HG03045 (cell line): ENCODE results near the gene VPS39.

Experiments
- ATAC-seq: cut with Tn5 transposase; IDR thresholded peaks from one replicate; pipeline ENCODE4 v1.9.1; 2021; ENCODE audit warnings: mild to moderate bottlenecking, moderate library complexity; ENCODE audit not compliant: unreplicated experiment

The VPS39 gene

DNA sequence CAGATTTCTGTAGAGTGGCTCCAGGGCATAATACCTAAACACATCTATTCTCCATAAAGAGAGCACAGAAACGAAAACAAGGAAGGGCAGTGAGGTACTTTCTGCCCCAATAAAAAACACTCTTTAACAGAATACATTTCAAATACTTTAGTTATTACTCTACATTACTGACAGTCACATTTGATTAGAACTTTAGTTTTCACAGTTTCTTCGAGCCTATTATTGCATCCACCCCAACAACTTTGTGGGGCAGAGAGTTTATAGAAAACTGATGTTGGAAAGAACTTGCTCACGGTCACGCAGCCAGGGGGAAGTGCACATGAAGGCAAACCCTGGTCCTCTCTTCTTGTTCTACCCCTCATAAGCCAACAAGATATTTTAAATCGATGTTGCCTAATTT lies 9.0 kb downstream of the VPS39 start:
- ATAC-seq, result no peak

DNA sequence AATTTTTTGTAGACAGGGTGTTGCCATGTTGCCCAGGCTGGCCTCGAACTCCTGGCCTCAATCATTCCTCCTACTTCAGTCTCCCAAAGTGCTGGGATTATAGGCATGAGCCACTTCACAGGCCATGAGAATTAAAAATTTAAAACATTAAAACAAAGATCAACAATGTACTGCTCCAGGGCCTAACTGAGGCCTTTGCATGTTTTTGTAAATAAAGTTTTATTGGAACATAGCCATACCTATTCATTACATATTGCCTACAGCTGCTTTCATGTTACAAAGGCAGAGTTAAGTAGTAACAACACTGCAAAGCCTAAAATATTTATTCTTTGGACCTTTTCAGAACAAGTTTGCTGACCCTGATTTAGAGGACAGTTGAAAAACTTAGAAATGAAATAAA lies 9.6 kb downstream of the VPS39 start:
- no peak for ATAC-seq

DNA sequence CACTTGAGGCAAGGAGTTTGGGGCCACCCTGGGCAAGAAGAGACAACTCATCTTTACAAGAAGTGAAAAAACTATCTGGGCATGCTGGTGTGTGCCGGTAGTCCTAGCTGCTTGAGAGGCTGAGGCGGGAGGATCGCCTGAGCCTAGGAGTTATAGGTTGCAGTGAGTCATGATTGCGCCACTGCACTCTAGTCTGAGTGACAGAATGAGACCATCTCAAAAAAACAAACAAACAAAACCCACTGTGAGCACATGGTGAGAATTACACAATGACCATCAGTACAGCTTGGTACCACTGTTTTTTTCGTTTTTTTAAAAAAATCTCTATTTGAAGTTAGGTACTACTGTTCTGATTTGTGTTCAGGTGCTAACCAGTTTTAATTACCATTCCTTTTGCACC lies 13.6 kb downstream of the VPS39 start:
- no peak for ATAC-seq

DNA sequence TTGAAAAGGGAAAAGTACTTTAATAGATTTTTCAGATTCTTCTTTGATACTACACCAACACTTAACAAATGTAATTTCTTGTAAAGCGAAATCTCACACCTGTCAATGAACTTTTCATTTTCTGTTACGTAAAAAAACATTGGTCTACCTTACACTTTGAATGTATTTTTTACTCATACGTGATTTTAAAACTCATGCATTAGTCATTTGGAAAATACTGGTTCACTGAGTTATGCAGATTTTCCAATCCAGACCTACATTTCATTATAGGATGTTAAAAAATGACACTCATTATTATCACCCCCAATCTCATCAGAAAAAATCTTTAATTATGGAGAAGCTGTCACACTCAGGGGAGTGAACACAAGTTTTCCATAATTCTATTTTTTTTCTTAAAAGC lies 14.7 kb downstream of the VPS39 start:
- no peak for ATAC-seq

DNA sequence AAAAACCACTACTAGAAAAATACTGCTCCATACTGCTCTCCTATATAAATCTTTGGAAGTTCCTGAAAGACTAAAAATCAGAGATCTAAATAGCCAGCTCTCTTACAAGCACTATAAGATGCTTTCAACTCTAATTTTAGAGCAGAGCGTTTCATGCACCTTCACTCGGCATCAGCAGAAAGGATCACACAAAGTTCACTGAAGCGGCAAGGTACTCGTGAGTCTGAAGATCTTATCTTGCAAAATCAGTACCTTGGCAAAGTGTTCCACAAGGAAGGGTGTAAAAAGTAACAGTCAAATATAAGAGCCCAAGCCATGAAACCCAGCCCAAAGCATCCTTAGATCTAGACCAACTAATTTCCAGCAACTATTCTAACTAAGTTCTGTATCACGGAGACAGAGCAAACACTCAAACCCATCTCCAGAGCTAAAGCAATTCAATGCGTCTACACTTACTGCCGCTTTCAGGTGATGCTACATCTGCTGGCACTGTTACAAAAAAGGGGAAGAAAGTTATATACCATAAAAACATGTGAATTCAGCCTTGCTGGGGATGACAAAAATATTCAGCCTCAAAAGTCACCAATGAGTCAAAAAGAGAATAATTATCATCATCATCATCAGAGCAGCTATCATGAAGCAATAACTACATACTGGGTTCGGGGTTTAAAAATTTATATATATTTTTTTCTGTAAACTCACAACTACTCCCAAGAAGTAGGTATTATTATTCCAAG lies 16.3 kb downstream of the VPS39 start:
- ATAC-seq, result no peak

DNA sequence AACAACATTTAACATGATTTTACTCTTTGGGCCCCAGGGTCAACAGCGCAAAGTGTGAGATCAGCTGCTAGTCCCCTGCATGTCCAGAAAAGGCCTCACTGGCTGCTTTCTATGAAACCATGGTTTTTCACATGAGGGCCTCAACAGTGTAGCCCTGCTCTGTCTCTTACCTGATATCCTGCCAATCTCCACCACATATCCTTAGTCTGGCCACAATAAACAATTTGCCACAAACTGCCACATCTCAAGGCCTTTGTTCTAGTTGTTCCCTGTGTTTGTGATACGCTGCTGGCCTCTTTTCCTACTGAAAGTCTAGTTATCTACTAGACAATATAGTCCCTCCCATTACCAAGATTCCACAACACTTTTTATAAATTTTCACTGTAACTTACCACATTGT lies 17.7 kb downstream of the VPS39 start:
- no peak for ATAC-seq

DNA sequence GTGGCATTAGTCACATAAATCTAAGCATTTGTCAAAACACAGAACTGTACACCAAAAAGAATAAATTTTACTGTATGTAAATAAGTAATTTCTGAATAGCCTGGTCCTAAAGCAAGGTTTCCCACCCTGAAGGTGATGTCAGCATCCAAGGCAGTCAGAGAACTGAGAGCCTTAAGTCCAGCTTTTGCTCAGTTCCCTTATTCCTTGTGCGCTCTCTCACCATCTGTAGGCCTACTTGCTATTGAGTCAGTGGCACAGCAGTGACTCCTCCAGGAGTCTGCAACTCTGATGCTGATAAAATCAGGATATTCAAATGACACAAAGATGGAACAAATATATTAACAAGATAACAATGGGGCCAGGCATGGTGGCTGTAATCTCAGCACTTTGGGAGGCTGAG lies 22.3 kb downstream of the VPS39 start:
- no peak for ATAC-seq

DNA sequence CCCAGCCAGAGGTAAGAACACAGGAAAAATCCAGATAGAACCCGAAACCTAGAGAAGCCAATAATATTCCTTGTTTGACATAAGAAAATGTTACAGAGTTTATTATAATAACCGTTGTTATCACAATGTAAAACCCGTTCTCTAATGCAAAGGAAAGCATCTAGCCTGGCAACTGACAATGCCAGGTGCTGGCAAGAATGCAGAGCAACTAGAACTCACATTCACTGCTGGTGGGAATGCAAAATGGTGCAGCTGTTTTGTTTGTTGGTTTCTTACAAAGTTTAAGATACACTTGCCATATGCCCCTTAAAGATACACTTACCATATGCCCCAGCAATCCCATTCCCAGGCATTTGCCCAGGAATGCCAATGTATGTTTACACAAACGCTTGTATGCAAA lies 23.4 kb downstream of the VPS39 start:
- ATAC-seq, result no peak

DNA sequence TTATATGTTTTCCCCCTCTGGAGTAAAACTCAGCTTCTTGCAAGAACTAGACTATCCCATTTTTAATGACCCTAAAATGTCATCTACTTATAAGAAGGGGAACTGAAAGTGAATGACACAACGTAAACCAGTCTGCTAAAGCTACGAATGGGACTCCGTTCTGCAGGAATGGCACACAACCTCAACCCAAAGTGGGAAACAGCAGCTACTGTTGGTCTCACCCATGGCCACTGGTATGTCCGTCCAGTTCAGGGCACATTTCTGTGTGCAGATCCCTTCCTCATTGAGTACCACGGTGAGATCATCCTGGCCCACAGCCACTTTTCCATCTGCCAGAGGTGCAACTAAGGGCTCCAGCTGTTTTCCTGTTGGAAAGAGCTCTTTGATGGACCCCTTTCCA lies 23.8 kb downstream of the VPS39 start:
- no peak for ATAC-seq

DNA sequence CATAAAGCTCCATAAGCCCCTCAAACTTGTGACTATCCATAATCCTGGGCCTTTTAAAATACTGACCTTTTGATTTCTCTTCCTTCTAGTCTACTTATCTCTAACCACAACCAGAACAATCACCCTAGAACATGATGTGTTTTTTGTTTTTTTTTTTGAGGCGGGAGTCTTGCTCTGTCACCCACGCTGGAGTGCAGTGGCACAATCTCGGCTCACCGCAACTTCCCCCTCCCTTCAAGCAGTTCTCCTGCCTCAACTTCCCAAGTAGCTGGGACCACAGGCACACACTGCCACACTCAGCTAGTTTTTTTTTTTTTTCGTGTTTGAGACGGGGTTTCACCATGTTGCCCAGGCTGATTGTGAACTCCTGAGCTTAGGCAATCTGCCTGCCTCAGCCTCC lies 25.1 kb downstream of the VPS39 start:
- no peak for ATAC-seq

DNA sequence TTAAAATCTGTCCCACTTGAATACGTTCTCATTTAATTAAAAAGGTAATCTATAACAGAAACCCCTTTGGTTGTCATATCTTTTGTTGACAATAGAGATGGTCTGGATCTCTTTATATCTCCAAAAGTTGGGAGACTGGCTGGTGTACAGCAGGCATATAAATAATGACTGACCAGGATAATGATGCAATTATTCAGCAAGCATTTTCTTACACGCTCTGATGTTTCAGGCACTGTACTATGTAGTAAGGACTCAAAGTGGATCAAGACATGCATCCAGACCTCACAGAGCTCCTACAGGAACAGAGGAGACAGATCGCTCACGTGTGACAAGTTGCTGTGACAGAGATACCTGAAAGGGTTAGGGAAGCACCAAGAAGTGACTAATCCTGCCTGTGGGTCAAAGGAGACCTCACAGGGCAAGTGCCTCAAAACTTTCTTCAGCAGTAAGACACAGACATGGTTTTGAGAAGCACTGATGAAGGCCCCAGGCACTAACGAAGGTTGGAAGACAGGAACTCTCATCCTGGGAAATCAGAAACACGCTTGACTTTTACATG lies 25.7 kb downstream of the VPS39 start:
- no peak for ATAC-seq

DNA sequence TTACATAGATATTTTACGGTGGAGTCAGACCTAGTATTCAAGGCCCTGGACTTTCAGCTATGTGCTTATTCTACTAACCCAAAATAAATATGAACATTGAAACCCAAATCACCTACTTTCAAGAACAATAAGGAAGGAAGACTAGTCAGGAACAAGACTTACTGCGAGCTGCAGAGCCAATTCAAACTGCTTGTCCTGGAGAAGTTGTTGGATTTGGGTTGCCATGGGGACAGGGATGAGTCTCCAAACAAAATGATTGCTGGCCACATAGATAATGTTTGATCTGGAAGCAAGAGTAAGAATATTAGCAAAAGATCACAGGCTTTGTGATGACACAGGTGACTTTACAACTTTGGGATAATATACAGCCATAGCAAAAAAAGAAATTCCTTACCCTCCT lies 30.0 kb downstream of the VPS39 start:
- no peak for ATAC-seq

DNA sequence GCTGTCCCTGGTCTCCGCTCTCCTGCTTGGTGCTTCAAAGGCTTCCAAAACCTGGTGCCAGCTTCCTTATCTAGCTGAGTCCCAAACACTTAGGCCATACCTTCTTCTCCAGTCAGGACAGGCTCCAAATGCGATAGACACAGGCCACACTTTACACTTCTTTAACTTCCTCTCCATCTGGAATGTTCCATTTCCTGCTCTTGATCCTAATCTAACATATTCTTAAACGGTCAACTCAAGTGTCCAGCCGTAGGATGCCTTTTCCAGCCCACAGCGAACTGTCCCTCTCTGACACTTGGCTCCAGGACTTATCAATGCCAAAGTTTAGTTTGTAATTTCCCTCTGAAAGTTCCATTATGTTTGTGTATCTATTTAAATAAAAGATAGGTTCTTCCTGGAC lies 32.4 kb downstream of the VPS39 start:
- ATAC-seq, result no peak

DNA sequence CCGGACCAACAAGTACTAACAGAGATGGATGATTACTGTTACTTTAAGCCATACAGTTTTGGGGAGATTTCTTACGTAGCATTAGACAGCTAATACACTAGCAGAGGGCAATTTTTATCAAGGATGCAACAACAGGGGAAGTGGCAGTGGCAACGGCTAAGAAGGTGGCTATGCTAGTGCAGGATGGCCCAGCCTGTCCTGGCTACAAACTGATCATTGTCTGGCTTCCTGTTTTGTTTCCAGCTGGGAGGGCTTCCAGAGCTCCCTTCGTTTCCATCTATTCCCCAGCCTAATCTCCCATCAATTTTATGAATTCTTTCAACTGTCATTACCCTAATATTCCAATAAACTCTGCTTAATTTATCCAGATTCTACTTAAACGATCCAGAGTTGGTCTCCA lies 35.6 kb downstream of the VPS39 start:
- ATAC-seq, result no peak

DNA sequence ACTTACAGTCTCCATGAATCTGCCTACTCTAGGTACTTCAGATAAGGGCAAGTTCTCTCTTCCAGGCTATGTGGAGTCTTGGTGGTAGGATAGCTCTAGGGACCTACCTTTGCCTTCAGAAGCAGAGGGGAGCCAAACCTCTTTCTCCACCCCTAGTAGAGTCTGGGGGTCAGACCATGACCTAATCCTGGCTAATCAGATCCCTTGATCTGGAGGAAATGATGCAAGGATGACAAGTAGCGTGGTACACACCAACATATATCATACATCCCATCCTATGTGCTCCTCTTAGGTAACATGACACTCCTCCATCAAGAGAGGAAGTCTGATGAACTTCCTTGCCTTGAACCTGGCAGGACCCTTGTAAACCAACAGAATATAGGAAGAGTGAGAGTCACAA lies 36.3 kb downstream of the VPS39 start:
- ATAC-seq, result no peak

DNA sequence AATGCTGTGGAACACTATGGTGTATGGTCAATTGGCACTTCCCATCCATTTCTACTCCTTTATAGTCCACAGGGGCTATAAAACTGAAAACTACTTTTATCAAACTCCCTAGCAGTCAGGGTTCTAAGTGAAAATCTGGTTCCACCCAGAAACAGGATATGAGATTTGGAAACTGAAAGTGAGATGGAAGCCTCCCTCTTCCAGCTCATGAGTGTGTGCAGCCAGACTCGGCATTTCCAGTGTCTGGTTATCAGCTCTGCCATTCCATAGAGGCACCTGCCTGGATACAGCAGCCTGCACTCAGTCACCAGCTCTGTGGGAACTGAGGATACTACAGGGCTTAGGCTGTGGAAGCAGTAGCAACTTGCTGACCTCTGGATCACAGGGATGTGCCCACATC lies 37.0 kb downstream of the VPS39 start:
- no peak for ATAC-seq

DNA sequence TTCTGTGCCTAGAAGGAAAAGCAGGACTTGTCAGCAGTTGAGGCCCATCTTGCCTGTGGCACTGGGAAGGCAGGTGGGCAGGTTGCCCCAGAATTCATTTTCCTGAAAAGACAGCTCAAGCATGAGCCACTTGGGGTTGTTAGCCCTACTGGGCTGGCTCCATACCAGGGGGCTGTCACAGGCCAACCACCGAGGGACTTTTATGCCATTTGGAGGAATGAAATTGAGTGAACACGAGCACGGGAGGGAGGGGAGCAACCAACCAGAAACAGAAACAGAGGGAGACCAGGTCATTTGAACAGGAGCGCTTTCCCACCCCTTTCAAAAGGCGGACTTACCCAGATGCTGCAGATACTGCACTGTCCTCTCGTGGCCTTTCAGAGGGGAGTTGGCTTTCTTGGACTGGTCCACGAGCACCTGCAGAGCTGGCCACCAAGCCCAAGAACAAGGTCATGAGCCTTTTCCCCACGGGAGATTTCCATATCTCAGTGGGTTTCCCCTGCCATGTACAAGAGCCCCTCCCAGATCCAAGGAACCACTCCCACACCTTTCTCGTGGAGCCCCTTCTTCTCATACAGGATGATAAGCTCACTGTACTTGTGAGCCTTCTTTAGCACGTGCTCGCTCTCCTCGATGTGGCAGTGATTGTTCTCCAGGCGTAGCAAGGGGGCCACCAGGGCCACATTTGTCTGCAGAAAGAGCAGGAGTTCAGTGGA lies 41.7 kb downstream of the VPS39 start:
- ATAC-seq, result no peak

DNA sequence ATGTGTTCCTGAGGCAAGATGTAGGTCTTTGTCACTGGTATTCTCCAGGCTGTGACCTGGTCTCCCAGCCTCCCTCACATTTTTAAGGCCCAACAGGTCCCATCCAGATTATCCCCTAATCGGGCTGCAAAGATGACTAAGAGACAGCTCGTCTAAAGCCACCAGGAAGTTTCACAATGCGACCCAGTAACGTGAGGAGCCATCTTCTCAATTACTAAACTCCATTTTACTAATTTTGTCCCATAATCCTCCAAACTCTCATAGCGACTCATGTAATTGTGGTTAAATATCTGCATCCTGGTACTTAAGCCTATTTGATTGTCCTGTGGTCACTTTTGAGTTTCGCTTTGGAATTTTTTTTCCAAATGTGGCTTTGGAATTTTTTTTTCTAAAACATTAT lies 43.0 kb downstream of the VPS39 start:
- no peak for ATAC-seq

DNA sequence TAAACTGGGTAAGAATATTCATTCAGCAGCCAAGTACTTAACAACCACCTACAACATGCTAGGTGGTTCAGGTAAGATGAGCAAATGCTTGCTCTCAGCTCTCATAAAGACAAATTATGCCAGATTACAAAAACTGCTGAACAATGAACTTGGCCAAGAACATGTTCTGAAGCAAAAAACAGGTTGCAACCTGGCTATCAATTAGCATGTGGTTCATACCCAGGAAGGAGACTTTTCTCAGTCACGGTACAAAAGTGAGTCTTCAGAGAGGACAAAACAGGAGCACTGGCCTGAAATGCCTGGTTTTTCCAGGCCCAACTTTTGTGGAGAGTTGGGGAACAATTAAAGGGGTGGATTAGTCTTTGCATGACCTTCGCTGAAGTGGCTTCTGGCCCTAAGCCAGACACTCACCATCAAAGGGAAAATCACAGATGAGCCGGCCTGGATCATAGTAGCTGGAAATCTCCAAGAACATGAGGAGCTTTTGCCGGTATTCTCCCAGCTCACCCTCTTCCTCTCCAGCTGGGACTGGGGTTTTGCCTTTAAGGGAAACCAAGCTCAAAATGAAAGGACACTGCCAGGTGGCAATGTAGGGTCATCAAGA lies 44.1 kb downstream of the VPS39 start:
- no peak for ATAC-seq

DNA sequence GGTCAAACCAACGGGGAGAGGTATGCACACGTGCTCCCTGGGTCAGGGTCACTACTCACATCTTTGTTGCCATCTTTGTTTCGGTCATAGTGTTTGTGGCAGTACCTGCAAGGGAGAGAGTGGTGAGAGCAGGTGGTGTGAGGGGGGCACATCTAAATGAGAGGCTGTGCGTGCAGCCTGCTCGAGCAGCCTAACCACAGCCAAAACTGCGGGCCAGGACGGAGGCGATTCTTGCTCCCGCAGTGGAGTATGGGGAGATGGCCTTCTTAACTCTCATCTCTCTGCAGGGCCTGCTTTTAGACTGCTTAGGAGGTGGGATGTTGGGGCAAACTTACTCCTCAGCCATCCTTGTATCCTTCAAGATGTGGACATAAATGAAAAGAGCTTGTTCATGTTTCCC lies 44.8 kb downstream of the VPS39 start:
- ATAC-seq, result no peak

DNA sequence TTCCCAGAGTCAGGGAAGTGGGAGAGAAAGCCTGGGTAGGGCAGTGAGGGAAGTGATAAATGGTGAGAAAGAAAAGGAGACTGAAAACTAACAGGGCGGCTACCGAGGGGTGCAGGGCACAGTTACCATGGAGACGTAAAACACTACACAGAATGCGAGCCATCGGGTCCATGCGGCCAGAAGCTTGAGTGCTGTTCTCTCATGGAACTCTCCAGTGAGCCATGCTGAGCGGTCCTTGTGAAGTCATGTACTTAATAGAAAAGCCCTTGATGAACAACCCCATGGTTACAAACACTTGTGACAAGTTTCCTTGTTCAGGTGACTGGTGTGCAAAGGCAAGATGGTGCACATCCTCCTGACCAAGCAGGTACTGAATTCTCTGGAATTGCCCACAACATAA lies 48.0 kb downstream of the VPS39 start:
- ATAC-seq, result no peak

DNA sequence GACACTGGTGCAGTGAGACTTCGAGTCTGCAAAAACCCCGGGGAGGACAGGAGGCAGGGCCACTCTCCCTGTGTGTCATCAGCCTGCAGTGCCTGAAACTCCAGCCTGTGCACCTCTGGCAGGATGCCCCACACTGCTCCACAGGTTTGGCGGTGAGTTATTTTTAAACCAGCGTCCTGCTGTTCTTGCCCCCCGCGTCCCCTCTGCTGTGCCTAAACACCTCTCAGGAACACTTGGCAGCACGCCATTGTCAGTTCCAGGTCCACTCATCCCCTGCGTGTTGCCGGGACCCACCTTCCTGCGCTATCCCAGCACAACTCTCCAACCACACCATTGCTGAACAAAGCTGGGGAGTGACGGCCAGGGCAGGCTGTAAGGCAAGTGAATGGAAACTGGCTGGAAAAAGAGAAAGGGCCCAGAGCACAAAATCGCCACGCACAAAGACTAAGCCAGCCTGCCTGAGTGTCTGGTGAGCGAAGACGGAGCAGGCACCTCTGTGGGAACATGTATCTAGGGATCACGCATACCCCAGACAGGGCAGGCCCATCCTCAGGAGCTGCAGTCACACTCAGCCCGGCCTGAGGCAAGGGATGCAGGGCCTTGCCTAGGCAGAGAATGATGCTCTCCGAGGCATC lies 48.6 kb downstream of the VPS39 start:
- ATAC-seq, result no peak
